ENCODE results near the gene CEP83.

GRCh38 chr12:94326234-94326633, 133.4 kb downstream of the CEP83 start:
- TF ChIP-seq, protein P1, sequence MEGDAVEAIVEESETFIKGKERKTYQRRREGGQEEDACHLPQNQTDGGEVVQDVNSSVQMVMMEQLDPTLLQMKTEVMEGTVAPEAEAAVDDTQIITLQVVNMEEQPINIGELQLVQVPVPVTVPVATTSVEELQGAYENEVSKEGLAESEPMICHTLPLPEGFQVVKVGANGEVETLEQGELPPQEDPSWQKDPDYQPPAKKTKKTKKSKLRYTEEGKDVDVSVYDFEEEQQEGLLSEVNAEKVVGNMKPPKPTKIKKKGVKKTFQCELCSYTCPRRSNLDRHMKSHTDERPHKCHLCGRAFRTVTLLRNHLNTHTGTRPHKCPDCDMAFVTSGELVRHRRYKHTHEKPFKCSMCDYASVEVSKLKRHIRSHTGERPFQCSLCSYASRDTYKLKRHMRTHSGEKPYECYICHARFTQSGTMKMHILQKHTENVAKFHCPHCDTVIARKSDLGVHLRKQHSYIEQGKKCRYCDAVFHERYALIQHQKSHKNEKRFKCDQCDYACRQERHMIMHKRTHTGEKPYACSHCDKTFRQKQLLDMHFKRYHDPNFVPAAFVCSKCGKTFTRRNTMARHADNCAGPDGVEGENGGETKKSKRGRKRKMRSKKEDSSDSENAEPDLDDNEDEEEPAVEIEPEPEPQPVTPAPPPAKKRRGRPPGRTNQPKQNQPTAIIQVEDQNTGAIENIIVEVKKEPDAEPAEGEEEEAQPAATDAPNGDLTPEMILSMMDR (IDR thresholded peaks at IDR 0.05; ENCODE audit: low read depth, low read length, poor library complexity, severe bottlenecking), result no peak
- TF ChIP-seq EZH2phosphoT487 (IDR thresholded peaks at IDR 0.05; ENCODE audit: borderline replicate concordance, low read length), result no peak
